Stimulated activated CD4-positive, alpha-beta T cell treated with anti-CD3 and anti-CD28 coated beads, TNF-alpha, amount 100 ng/mL, for 1 hour (primary cell): ENCODE data around the gene SLC39A10.
"Not testable (repeated sequence)": the region's sequence is repeated elsewhere in the genome, so short reads cannot be mapped to it uniquely, and the experiment has no call there.

Experiments
- DNase-seq, 3 donors: peaks; one replicate each; pipeline ENCODE4 v3.0.0-alpha.2; 2020; ENCODE audit warnings: low read depth in 3 of 3, low spot score in 1 of 3

SLC39A10 gene

DNA sequence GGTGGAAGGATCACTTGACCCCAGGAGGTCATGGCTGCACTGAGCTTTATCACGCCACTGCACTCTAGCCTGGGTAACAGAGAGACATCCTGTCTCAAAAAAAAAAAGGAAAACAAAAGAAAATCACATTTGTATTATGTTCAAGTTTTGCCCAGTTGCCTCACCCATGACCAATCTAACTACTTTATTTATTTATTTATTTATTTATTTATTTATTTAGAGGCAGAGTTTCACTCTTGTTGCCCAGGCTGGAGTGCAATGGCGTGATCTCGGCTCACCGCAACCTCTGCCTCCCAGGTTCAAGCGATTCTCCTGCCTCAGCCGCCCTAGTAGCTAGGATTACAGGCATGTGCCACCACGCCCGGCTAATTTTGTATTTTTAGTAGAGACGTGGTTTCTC, 12.3 kb upstream of the SLC39A10 start:
- DNase-seq: not testable (repeated sequence)

DNA sequence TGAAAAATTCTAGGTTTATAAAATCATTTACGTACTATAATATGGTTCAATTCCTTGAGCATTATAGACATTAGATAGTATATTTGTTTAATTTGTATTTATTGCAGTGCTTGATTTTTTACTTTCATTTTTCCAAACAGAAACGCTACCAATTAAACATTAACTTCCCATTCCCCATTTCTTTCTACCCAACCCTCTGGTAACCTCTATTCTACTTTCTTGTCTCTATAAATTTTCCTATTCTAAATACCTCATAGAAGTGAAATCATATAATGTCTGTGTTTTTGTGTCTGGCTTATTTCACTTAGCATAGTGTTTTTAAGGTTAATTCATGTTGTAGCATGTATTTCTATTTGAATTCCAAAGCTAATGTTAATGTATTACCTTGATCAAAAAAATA, 11.6 kb upstream of the SLC39A10 start:
- DNase-seq: no peak

GRCh38 chr2:195646424-195646823, 10.6 kb upstream of the SLC39A10 start:
- no peak for DNase-seq

- DNase-seq: no peak
Observed at GRCh38 chr2:195647302-195647701, 9.7 kb upstream of the SLC39A10 start.

- DNase-seq: not testable (repeated sequence)
Observed at GRCh38 chr2:195648370-195648769, 8.7 kb upstream of the SLC39A10 start.

DNA sequence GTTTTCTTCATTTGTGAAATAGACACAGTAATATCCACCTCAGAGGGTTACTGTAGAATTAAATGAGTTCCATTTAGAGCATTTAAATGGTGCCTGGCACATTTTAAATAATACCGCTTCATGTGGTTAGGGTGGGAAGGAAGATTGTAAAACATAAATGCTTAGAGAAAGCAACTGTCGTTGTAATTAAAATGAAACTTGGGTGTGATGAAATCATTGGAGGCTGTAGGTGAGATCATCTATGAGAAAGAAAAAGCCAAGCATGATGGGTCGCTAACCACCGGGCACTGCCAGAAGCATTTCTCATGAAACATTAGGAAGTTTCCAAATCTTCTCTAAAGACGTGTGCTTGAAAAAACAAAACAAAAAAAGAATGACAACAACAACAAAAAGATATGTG, 8.2 kb upstream of the SLC39A10 start:
- DNase-seq: no peak

- DNase-seq: no peak
Observed at GRCh38 chr2:195649629-195650190, 7.3 kb upstream of the SLC39A10 start.

GRCh38 chr2:195651046-195651445, 6.0 kb upstream of the SLC39A10 start:
- no peak for DNase-seq

- DNase-seq: no peak
Observed at GRCh38 chr2:195652911-195653310, 4.1 kb upstream of the SLC39A10 start.

DNA sequence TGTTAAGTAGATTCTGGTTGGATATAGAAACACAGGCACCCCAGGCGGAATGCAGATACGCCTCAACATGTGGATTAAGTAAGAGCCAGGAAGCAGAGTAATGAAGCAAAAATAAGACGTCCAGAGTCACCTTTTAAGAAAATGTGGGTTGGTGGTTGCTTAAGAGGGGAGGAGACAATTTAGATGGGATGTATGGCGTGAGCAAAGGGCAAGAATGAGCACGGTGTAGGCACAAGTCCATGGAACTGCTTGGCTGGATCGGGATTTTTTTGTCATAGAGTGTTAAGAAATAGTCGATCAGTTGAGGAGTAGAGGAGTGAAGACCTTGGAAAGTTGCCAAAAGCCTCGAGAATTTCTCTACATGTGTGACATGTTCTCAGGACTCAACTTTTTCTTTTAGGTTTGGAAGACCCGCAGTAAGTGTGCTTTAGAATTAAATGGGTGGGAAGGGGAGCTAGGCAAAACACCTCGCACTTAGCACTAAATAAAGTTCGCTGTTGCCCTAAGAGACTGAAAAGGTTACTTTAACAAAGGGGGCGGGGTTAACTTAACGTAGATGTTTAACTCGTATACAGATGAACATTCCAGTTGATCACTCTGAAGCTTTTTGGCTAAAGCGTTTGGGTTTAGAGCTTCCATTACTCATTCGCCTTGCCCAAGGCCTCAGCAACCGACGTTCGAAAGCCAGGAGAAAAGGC, 716 bp upstream of the SLC39A10 start:
- no peak for DNase-seq

GRCh38 chr2:195657634-195658540, 861 bp downstream of the SLC39A10 start:
- DNase-seq: peak; percentile 10 to 42 (median 19)

DNA sequence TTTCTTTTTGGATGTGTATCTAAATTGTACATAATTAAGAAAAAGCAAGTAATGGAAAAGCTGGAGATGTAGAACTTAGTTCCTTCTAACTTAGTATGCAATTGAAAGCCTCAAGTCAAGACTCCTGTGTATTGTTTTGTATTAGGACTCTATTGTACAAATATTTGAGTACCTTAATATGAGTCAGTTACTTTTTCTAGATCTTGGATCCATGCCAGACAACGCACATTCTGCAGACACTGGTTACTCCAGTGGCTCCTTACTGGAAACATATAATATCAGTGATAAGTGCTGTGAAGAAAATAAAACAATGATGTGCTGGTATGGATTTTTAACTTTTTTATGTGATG, 1.5 kb downstream of the SLC39A10 start:
- DNase-seq: no peak

DNA sequence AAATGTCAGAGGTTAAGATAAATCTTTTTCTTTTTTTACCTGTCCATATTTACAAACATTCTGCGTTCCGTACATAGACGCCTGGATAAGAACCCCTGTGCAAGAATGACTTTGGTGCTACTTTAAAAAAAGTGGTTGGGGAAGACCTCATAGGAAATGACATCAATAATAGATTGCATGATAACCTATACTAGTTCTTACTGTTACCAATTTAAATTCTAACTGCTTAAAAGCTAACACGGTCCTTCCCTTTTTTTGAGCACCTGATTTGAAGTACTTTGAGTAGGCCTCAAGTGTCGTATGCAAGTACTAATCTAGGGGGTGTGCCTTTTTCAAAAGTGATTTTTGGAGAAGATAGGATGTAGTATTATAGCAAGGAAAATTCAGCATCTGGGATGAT, 2.1 kb downstream of the SLC39A10 start:
- DNase-seq: no peak

DNA sequence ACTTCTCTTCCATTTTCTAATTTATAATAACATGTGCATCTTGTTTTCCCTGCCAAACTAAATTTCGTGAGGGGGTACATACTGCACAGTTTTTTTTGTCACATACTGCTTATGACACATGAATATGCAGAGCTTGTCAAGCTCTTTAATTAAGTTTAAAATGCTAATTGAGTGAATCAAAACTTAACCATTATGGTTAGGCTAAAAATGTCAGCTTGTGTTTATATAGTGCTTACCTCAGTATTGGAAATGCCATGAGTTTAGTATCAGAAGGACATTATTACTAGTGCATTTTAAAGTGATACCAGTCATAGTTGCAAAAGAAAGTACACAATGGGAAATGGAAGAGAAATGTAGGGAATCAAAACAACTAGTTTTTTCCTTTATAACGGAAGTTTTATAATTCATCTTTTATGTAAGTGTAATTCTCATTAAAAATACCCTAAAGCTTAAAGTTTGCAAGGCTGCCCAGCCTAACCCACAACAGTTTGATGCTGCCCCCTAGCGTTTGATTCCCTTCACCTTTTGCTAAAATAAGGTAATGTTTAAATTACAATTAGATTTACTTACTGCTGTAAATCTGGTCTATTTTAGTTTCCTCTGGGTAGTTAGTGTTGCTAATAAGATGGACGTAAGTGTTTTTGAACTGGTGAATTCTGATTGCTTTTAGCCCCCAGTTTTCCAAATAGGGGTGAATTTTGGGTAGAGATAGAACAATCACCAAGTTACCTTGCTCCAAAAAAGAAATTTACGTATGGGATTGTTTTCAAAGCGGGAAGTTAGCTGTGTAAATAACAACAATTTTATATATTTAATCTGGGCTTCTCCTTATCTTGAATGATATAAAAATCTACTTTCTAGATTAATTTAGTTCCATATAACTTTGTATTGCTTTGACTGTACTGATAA, 3.2 kb downstream of the SLC39A10 start:
- peak; percentile 45 to 63 (median 57) for DNase-seq

GRCh38 chr2:195662138-195662537, 5.1 kb downstream of the SLC39A10 start:
- no peak for DNase-seq

GRCh38 chr2:195663007-195663406, 6.0 kb downstream of the SLC39A10 start:
- no peak for DNase-seq

DNA sequence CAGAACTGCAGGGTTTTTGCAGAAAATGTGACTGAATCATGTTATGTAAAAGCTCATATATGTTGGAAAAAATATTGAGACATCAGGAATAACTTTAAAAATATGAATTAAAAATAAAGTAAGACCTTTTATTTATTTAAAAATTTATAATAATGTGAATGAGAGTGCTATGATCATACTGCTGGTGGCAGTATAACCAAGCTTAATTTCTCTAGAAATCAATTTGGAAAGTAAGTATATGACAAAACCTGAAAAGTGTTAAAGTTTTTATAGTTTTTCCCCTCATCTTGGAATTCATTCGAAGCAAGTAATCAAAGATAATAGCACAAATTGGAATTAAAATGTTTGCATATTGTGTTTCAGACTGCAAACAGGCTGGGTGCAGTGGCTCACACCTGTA, 7.5 kb downstream of the SLC39A10 start:
- no peak for DNase-seq

- not testable (repeated sequence) for DNase-seq
Observed at GRCh38 chr2:195665153-195665552, 8.1 kb downstream of the SLC39A10 start.

DNA sequence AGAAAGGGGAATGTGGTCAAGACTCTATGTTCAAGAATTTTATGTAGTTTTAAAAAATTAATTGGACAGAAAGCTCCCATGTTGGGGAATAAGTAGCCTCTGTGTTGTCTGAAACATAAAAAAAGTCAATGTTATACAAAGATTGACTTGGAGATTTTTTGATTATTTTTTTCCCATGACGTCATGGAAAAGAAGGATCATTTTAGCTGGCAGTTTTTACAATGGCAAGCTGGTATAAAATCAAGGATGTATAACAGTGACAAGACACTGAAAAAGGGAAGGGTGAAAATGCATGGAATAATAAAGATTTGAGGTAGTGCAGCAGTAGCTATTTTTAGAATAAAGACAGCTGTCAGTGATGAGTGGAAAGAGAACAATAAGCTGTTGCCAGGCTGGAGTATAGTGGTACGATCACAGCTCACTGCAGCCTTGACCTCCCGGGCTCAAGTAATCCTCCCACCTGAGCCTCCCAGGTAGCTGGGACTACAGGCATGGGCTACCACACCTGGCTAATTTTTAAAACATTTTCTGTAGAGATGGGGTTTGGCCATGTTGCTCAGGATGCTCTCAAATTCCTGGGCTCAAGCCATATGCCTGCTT, 9.2 kb downstream of the SLC39A10 start:
- DNase-seq: no peak

GRCh38 chr2:195667974-195668373, 10.9 kb downstream of the SLC39A10 start:
- DNase-seq: no peak

DNA sequence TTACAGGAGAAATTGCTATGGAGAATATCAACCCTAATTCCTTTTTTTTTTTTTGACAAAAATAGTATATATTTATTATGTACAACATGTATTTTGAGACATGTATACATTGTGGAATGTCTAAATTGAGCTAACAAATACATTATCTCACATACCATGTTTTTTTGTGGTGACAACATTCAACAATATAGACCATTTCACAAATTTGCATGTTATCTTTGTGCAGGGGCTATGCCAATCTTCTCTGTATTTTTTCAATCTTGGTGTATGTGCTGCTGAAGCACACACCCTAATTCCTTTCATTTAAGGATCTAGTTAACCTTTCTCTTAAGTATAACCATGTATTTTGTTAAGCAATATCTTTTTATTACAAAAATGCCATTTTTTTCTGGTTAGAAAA, 13.2 kb downstream of the SLC39A10 start:
- DNase-seq: no peak
